WERI-Rb-1 (cell line): ENCODE data around the gene HEATR5A.
"Not testable (repeated sequence)": the region's sequence is repeated elsewhere in the genome, so short reads cannot be mapped to it uniquely, and the experiment has no call there.

Source experiments
- DNase-seq: peaks from one replicate; pipeline ENCODE4 v3.0.0-alpha.2; 2020
- H3K27ac ChIP-seq: fragments of 250-450 bp; sonication (Bioruptor Pico); 2 replicates; pipeline ENCODE4 v1.5.1; 2020; ENCODE audit warnings: mild to moderate bottlenecking, moderate library complexity
- H3K27me3 ChIP-seq: fragments of 250-450 bp; sonication (Bioruptor Pico); 2 replicates; pipeline ENCODE4 v1.5.1; 2021; ENCODE audit warnings: mild to moderate bottlenecking, low read depth, moderate library complexity; ENCODE audit not compliant: insufficient read depth, severe bottlenecking
- H3K36me3 ChIP-seq: fragments of 250-450 bp; sonication (Bioruptor Pico); 2 replicates; pipeline ENCODE4 v1.5.1; 2020; ENCODE audit warnings: mild to moderate bottlenecking, moderate library complexity
- H3K4me3 ChIP-seq: 2 replicates; pipeline ENCODE4 v1.5.1; 2011; ENCODE audit warnings: low read depth, mild to moderate bottlenecking, control low read depth, low read length
- H3K9me3 ChIP-seq: fragments of 250-450 bp; sonication (Bioruptor Pico); 2 replicates; pipeline ENCODE4 v1.5.1; 2021; ENCODE audit warnings: mild to moderate bottlenecking, moderate library complexity; ENCODE audit not compliant: severe bottlenecking
- CTCF ChIP-seq: IDR thresholded peaks from 2 replicates; pipeline ENCODE4 v1.5.1; 2011; ENCODE audit warnings: low read depth, mild to moderate bottlenecking, control low read depth, inconsistent platforms, low read length

Gene HEATR5A

GRCh38 chr14:31261523-31261858 lies 158.9 kb downstream of the HEATR5A start:
- no peak overlapping the region for H3K27ac ChIP-seq

GRCh38 chr14:31259040-31259435 lies 161.3 kb downstream of the HEATR5A start:
- not testable (repeated sequence) for H3K9me3 ChIP-seq, H3K27me3 ChIP-seq, DNase-seq, H3K4me3 ChIP-seq, H3K36me3 ChIP-seq, H3K27ac ChIP-seq

More at GRCh38 chr14:31261523-31261858, 158.9 kb downstream of the HEATR5A start:
- TF ChIP-seq CTCF = no peak
- Histone ChIP-seq H3K9me3 (no peaks in the 10 kb centered on the region), H3K27me3 (no peaks in the 10 kb centered on the region), H3K36me3 (no peaks in the 10 kb centered on the region), H3K4me3 (no peak overlapping the region)
- DNase-seq = no peak

GRCh38 chr14:31258427-31259039 lies 161.8 kb downstream of the HEATR5A start:
- Histone ChIP-seq H3K9me3 (no peaks in the 10 kb centered on the region), H3K4me3 (no peak overlapping the region), H3K27me3 (no peaks in the 10 kb centered on the region), H3K36me3 (no peaks in the 10 kb centered on the region), H3K27ac (no peak overlapping the region)
- DNase-seq = no peak
- TF ChIP-seq CTCF = no peak

GRCh38 chr14:31257554-31258426 lies 162.6 kb downstream of the HEATR5A start:
- H3K36me3 ChIP-seq, DNase-seq, H3K27me3 ChIP-seq, H3K27ac ChIP-seq, H3K9me3 ChIP-seq, H3K4me3 ChIP-seq: not testable (repeated sequence)

DNA sequence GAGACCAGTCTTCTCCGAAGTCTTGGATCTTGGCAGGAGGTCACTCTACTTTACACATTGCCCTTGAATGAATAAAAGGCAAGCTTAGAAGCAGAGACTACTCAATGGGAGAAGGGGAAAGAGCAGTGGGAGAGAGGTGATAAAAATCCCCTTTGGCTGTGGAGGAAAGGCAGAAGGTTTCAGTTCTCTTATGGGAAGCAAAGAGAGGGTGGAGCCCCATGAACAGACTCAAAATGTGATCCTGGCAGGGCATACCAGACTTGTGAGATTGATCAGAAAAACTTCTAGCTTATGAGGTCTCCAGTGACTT lies 163.2 kb downstream of the HEATR5A start:
- Histone ChIP-seq H3K4me3 (no peak overlapping the region), H3K36me3 (no peaks in the 10 kb centered on the region), H3K27me3 (no peaks in the 10 kb centered on the region), H3K9me3 (no peaks in the 10 kb centered on the region), H3K27ac (no peak overlapping the region)
- no peak for DNase-seq
- TF ChIP-seq CTCF = no peak

- TF ChIP-seq CTCF = no peak
- no peaks in the 10 kb centered on the region for H3K27me3 ChIP-seq
- no peak for DNase-seq
- H3K9me3 ChIP-seq = no peaks in the 10 kb centered on the region
- H3K36me3 ChIP-seq = no peaks in the 10 kb centered on the region
- no peak overlapping the region for H3K27ac ChIP-seq
- H3K4me3 ChIP-seq = no peak overlapping the region
Measured at GRCh38 chr14:31256534-31257243, 163.7 kb downstream of the HEATR5A start.

DNA sequence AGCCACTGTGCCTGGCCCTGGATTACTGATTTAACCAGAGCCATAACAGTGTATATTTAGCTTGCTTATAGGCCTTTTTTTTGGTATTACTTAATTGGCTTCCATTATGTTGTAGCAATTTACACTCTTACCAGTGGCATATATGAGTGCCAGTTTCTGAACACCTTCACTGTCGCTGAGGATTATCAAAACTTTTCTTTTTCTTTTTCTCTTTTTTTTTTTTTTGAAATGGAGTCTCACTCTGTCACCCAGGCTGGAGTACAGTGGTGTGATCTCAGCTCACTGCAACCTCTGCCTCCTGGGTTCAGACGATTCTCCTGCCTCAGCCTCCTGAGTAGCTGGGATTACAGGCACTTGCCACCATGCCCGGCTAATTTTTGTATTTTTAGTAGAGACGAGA lies 164.4 kb downstream of the HEATR5A start:
- not testable (repeated sequence) for H3K4me3 ChIP-seq, H3K27ac ChIP-seq, H3K27me3 ChIP-seq, DNase-seq, H3K36me3 ChIP-seq, H3K9me3 ChIP-seq
